Naive B cell (primary cell): Measurements from ENCODE around the gene BEX2. TPM values are rescaled to one million over a fixed set of nuclear protein-coding genes. Genes with fewer than 3 reads are reported as not detected.
"Not testable (repeated sequence)": the region's sequence is repeated elsewhere in the genome, so short reads cannot be mapped to it uniquely, and the experiment has no call there.

ENCODE experiments used
- ATAC-seq, 2 donors: fragments of 150-1000 bp; cut with Tn5 transposase; 2 replicates each; pipeline ENCODE4 v1.10.0; 2021; ENCODE audit warnings: low read depth in 2 of 2, mild to moderate bottlenecking in 2 of 2, moderate library complexity in 2 of 2
- DNase-seq: peaks from one replicate; pipeline ENCODE4 v3.0.0; 2022
- H3K27ac Mint-ChIP-seq, 6 donors: one replicate each; pipeline ENCODE4 v1.8.0; 2020 to 2022; ENCODE audit warnings: mild to moderate bottlenecking in 6 of 6, mixed read lengths in 6 of 6, moderate library complexity in 5 of 6, inconsistent platforms in 2 of 6
- H3K27me3 Mint-ChIP-seq, 3 donors: one replicate each; pipeline ENCODE4 v1.8.0; 2021 to 2022; ENCODE audit warnings: mixed read lengths in 3 of 3, mild to moderate bottlenecking in 1 of 3
- H3K36me3 Mint-ChIP-seq, 2 donors: one replicate each; pipeline ENCODE4 v1.8.0; 2020 to 2022; ENCODE audit warnings: mixed read lengths in 2 of 2, inconsistent platforms in 1 of 2, mild to moderate bottlenecking in 1 of 2
- H3K4me1 Mint-ChIP-seq, 3 donors: one replicate each; pipeline ENCODE4 v1.8.0; 2020 to 2022; ENCODE audit warnings: mixed read lengths in 3 of 3, inconsistent platforms in 1 of 3, mild to moderate bottlenecking in 1 of 3, moderate library complexity in 1 of 3
- H3K4me3 Mint-ChIP-seq, 8 donors: one replicate each; pipeline ENCODE4 v1.8.0; 2020 to 2022; ENCODE audit warnings: mild to moderate bottlenecking in 8 of 8, mixed read lengths in 8 of 8, moderate library complexity in 8 of 8, inconsistent platforms in 2 of 8
- H3K9me3 Mint-ChIP-seq, 7 donors: one replicate each; pipeline ENCODE4 v1.8.0; 2020 to 2022; ENCODE audit warnings: mixed read lengths in 7 of 7, mild to moderate bottlenecking in 5 of 7, inconsistent platforms in 2 of 7, moderate library complexity in 1 of 7
- polyA plus RNA-seq, 6 donors: library from polyadenylated mRNA; unstranded; fragments of 300-500 nt; fragmentation: Illumina TruSeq; gene quantifications; one replicate each; pipeline ENCODE4 v1.2.3, GENCODE V29; 2021; ENCODE audit warnings: low read depth in 6 of 6

BEX2 gene
- polyA plus RNA-seq, 6 donors from 2014 or later, result 42.8 to 74.0 (median 49.9) TPM

DNA sequence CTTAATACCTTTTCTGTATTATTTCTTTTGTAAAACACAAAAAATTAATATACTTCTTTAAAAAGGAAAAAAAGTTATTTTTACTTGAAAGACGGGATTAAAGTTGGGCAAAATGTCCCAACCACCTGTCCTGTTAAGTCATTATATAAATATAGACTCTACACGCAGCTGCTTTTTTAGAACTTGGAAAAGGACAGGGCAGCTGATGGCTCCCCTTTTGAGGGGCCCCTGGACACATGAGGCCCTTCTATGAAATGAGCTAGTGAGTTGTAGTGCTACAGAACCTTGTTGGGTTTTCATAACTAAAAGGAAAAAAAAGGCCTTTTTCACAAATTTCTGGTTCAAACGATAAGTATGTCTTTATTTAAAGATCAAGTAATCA, 600 bp upstream of the BEX2 start:
- Mint-ChIP-seq H3K36me3 (peaks cover 0 to 6% of the 10 kb centered on the region in 2 donors), H3K27me3 (peaks cover 0 to 14% (median 0%) of the 10 kb centered on the region in 3 donors), H3K9me3 (peaks cover 0 to under 1% (median 0%) of the 10 kb centered on the region in 7 donors), H3K4me3 (peak overlapping the region in 6 of 8 donors; percentile 71 to 91 (median 87)), H3K27ac (no peak overlapping the region), H3K4me1 (peaks cover 0 to 4% (median 0%) of the 10 kb centered on the region in 3 donors)
- ATAC-seq, result no peak
- DNase-seq, result no peak

DNA sequence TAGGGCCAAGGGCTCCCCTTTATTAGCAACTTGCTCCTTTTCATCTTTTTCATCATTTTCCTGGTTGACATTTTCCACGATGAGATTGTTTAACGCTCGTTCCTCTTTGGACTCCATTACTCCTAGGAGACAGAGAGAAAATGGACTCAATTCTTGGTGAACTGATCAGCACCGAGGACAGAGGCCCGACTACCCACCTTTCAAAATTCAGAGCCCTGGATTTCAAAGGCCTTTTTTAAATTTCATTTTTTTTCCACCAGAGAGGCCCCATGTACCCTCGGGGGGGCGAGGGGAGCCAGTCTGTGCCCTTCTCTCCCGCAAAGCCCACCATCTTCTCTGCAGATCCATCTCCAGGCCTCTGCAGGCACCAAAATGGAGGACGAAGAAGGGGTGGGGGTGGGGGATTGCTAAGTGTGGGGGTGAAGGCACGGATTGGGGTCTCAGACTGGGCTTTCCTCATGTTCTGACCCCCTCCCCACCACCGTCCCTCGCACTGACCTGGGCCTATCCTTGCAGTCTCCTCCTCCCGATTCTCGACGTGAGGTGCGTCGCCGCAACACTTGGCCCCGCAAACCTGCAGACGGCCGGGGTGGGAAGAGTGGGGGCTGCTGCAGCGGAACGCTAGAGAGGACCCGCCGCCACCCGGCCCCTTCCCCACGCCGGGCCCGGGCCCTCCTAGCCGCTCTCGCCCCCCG, 783 bp downstream of the BEX2 start:
- peak overlapping the region; percentile 38 to 87 (median 76) for H3K4me3 Mint-ChIP-seq
- H3K36me3 Mint-ChIP-seq, result peaks cover 0 to 6% of the 10 kb centered on the region in 2 donors
- DNase-seq (no peak), ATAC-seq (peak; percentile 2 to 9)
- peak overlapping the region in 2 of 6 donors; percentile 11 to 52 for H3K27ac Mint-ChIP-seq
- peaks cover 0 to 13% (median 0%) of the 10 kb centered on the region in 3 donors for H3K27me3 Mint-ChIP-seq
- H3K4me1 Mint-ChIP-seq, result peaks cover 0 to 4% (median 0%) of the 10 kb centered on the region in 3 donors
- H3K9me3 Mint-ChIP-seq, result peaks cover 0 to 3% (median 0%) of the 10 kb centered on the region in 7 donors

DNA sequence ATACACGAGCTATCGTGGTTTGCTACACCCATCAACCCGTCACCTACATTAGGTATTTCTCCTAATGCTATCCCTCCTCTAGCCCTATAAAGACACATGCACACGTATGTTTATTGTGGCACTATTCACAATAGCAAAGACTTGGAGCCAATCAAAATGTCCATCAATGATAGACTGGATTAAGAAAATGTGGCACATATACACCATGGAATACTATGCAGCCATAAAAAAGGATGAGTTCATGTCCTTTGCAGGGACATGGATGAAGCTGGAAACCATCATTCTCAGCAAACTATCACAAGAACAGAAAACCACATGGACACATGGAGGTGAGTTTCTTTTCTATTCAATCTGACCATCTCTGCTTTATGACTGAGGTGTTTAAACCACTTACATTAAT, 5.1 kb downstream of the BEX2 start:
- not testable (repeated sequence) for H3K27me3 Mint-ChIP-seq, H3K4me1 Mint-ChIP-seq, DNase-seq, H3K9me3 Mint-ChIP-seq, H3K4me3 Mint-ChIP-seq, H3K27ac Mint-ChIP-seq, H3K36me3 Mint-ChIP-seq, ATAC-seq

DNA sequence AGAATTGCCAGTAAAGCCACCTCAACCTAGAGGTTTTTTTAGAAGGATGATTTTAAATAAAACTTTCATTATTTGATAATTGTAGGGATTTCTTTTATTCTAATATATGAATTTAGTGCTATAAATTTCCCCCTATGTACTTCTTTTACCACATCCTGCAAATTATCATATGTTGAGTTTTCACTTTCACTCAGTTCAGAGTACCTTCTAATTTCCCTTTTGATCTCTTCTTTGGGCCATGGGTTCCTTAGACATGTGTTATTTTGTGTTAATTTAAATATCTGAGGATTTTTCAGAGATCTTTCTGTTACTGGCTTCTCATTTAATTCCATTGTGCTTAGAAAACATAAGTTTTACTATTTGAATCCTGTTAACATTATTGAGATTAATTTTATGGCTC, 6.1 kb downstream of the BEX2 start:
- peaks cover 0 to 3% (median 0%) of the 10 kb centered on the region in 7 donors for H3K9me3 Mint-ChIP-seq
- no peaks in the 10 kb centered on the region for H3K4me1 Mint-ChIP-seq
- DNase-seq (no peak), ATAC-seq (peak in 1 of 2 donors; percentile 39)
- peaks cover 0 to 4% (median 0%) of the 10 kb centered on the region in 3 donors for H3K27me3 Mint-ChIP-seq
- no peak overlapping the region for H3K4me3 Mint-ChIP-seq
- no peaks in the 10 kb centered on the region for H3K36me3 Mint-ChIP-seq
- no peak overlapping the region for H3K27ac Mint-ChIP-seq

DNA sequence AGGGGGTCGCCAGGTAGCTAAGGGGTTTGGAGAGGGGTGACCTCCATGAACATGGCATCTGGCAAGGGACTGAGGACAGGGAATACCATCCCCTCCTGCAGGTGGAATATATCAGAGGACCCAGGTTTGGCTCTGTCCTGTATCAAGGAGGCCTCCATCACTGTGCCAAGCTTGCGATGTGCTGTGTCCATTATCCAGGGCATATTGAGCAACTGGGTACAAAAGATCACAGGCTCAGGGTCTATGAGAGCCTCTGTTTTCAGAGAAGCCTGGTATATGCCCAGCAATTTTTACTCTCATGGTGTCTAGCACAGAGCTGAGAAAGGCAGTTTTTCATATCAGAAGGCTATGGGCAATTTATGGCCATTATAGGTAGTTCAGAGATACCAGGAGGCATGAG, 17.7 kb downstream of the BEX2 start:
- H3K36me3 Mint-ChIP-seq, result no peaks in the 10 kb centered on the region
- peaks cover 0 to 18% (median 7%) of the 10 kb centered on the region in 7 donors for H3K9me3 Mint-ChIP-seq
- ATAC-seq, result no peak
- H3K4me1 Mint-ChIP-seq, result no peaks in the 10 kb centered on the region
- H3K4me3 Mint-ChIP-seq, result peak overlapping the region in 1 of 8 donors; percentile 35
- peaks cover 17 to 27% (median 27%) of the 10 kb centered on the region in 3 donors for H3K27me3 Mint-ChIP-seq
- DNase-seq, result no peak
- peak overlapping the region in 1 of 6 donors; percentile 31 for H3K27ac Mint-ChIP-seq

DNA sequence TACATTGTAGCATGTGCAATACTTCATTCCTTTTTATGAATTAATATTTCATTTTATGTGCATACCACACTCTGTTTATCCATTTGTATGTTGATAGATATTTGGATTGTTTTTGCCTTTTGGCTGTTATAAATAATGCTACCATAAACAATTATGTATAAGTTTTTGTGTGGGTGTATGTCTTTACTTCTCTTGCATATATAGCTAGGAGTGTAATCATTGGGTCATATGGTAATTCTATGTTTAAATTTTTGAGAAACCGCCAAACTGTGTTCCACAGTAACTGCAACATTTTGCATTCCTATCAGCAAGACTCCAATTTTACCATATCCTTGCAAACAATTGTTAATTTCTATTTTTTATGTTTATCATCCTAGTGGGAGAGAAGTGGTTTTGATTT, 31.2 kb downstream of the BEX2 start:
- Mint-ChIP-seq H3K27me3 (peaks cover 34 to 68% (median 51%) of the 10 kb centered on the region in 3 donors), H3K9me3 (peaks cover 0 to 6% (median 0%) of the 10 kb centered on the region in 7 donors), H3K27ac (no peak overlapping the region), H3K4me1 (peaks cover 5 to 14% (median 8%) of the 10 kb centered on the region in 3 donors), H3K36me3 (peaks cover 0 to 8% of the 10 kb centered on the region in 2 donors), H3K4me3 (no peak overlapping the region)
- ATAC-seq, result no peak
- DNase-seq, result no peak

DNA sequence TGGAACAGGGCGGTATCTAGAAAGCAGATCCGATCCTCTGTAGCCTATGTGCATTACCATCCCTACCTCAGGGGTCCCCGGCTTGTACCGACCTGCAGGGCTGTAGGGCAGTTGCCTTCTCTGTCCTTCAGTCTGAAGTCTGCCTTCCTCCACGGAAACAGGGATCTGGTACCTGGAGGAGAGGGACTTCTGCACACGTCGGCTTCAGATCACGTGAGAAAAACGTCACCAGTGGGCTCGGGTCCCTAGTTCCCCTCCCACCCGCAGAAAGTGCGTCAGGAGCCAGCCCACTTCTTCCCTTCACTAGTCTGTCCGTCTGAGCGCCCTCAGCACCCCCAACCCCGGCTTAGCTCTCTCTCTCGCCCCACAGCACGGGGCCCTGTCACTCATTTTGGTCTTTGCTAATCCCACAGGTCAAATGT, 34.2 kb downstream of the BEX2 start, which contains the start of gene TCEAL5:
Gene TCEAL5, minus strand, starts transcription at position 170 of the 422 bp plus-strand sequence. CDS start 2,187 bp downstream, outside the sequence.
- peaks cover 0 to 8% of the 10 kb centered on the region in 2 donors for H3K36me3 Mint-ChIP-seq
- H3K4me3 Mint-ChIP-seq, result peak within 1 kb of the TSS; percentile 54 to 85 (median 70)
- peak; percentile 58 to 64 for ATAC-seq
- H3K27ac Mint-ChIP-seq, result peak within 1 kb of the TSS in 1 of 6 donors; percentile 41
- peaks cover 5 to 14% (median 8%) of the 10 kb centered on the region in 3 donors for H3K4me1 Mint-ChIP-seq
- peaks cover 46 to 85% (median 54%) of the 10 kb centered on the region in 3 donors for H3K27me3 Mint-ChIP-seq
- H3K9me3 Mint-ChIP-seq, result peaks cover 0 to 4% (median 0%) of the 10 kb centered on the region in 7 donors
- DNase-seq, result peak; percentile 10

DNA sequence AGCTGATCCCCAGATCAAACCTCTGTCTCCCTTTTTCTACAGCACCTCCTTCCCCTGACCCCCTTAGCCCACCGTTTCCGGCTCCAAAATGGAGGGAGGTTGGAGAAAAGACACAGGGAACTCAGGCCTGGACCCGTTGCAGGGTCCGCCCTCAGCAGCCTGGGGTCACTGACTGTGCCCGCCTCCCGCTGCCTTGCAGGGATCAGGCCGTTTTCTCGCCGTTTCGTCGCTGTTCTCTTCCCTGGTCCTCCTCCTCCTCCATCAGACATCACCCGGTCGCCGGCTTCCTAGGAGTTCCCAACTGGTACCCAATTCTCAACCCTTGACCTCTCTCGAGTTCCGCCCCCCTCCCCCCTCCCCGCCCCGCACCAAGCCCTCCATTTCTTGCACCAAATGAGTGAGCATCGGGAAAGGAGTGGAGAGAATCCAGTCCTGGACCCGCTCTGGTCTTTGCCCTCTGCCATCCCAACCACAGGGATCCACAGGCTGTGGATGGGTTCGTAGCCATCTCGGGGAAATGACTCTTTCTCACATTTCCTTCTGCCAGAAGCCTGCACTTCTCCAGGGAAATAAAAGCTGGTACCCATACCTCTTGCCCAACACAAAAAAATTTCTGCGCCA, 34.7 kb downstream of the BEX2 start:
- Mint-ChIP-seq H3K27me3 (peaks cover 46 to 85% (median 55%) of the 10 kb centered on the region in 3 donors), H3K9me3 (peaks cover 0 to 4% (median 0%) of the 10 kb centered on the region in 7 donors), H3K27ac (no peak overlapping the region), H3K4me3 (peak overlapping the region in 5 of 8 donors; percentile 54 to 79 (median 71)), H3K36me3 (peaks cover 0 to 8% of the 10 kb centered on the region in 2 donors), H3K4me1 (peaks cover 5 to 14% (median 8%) of the 10 kb centered on the region in 3 donors)
- DNase-seq (no peak), ATAC-seq (no peak)

DNA sequence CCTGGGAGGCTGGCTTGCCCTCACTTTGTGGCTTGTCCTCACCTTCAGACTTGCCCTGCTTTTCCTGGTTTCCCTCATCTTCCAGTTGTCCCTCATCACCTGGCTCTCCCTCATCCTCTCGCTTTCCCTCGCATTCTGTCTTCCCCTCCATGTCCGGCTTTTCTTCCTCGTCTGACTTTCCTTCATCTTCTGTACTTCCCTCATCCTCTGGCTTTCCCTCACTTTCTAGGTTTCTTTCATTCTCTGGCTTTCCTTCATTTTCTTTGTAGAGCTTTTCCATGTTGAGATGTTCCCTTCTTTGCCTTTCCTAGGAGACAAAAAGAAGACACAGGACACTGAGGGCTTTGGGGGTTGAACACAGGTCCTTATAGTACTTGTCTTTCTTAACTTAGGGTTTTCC, 36.5 kb downstream of the BEX2 start:
- Mint-ChIP-seq H3K4me1 (peaks cover 5 to 14% (median 8%) of the 10 kb centered on the region in 3 donors), H3K9me3 (peaks cover 0 to 4% (median 0%) of the 10 kb centered on the region in 7 donors), H3K27ac (no peak overlapping the region), H3K4me3 (no peak overlapping the region), H3K36me3 (peaks cover 0 to 8% of the 10 kb centered on the region in 2 donors), H3K27me3 (peaks cover 35 to 70% (median 45%) of the 10 kb centered on the region in 3 donors)
- ATAC-seq (no peak), DNase-seq (no peak)

Other genes starting within 250 kb of the BEX2 start
- 1 to 10 TPM in 2 of 6 donors, under 1 TPM in 1, not detected in 3; 0.45 to 1.1 (median 1.0) TPM for gene BEX1, start 246.8 kb downstream of the BEX2 start, polyA plus RNA-seq
- gene NXF3, start 217.8 kb downstream of the BEX2 start, polyA plus RNA-seq, result not detected
- 100 to 1,000 TPM in 1 of 6 donors, 10 to 100 TPM in 5; 69.7 to 102 (median 78.0) TPM for gene BEX4, start 95.9 kb downstream of the BEX2 start, polyA plus RNA-seq
- gene TCEAL8, start 55.8 kb downstream of the BEX2 start, polyA plus RNA-seq, result 10 to 100 TPM; 34.1 to 64.1 (median 53.4) TPM
- gene TCEAL5, start 34.2 kb downstream of the BEX2 start, polyA plus RNA-seq, result not detected
- gene TCEAL7, start 19.2 kb upstream of the BEX2 start, polyA plus RNA-seq, result not detected
- 1 to 10 TPM in 2 of 6 donors, under 1 TPM in 2, not detected in 2; 0.45 to 1.5 (median 0.93) TPM for gene TCEAL9, start 45.5 kb upstream of the BEX2 start, polyA plus RNA-seq
- 1 to 10 TPM; 1.9 to 4.0 (median 2.8) TPM for gene BEX3, start 65.5 kb upstream of the BEX2 start, polyA plus RNA-seq
- gene RAB40A, start 208.5 kb upstream of the BEX2 start, polyA plus RNA-seq, result not detected